ENCODE measurements around the gene NEUROD4. TPM values are rescaled to one million over a fixed set of nuclear protein-coding genes. Genes with fewer than 3 reads are reported as not detected.

The NEUROD4 gene
- total RNA-seq, 4 donors from 2014 or later, result not detected

- no peak overlapping the region for H3K27ac ChIP-seq
- H3K9me3 ChIP-seq, result peaks cover 0 to 14% (median 0%) of the 10 kb centered on the region in 4 donors
- H3K27me3 ChIP-seq, result peaks cover 0 to 4% of the 10 kb centered on the region in 2 donors
- H3K36me3 ChIP-seq, result no peaks in the 10 kb centered on the region
- TF ChIP-seq CTCF (IDR thresholded peaks at IDR 0.05), result no peak
- no peak for TF ChIP-seq POLR2A (IDR thresholded peaks at IDR 0.05)
- no peak for TF ChIP-seq EP300 (IDR thresholded peaks at IDR 0.05)
- H3K4me1 ChIP-seq, result no peaks in the 10 kb centered on the region
- H3K4me3 ChIP-seq, result no peak overlapping the region
- DNase-seq (ENCODE audit: low spot score in 2 of 2), result no peak
- WGBS, 2 donors, result 17 to 24% methylated on average over 6 of the region's 6 CpGs
These were observed 10.7 kb upstream of the NEUROD4 start for GRCh38 chr12:55008944-55009585.

- WGBS, 2 donors, result 7 to 13% methylated on average over 3 of the region's 3 CpGs
- H3K4me3 ChIP-seq, result no peak overlapping the region
- H3K4me1 ChIP-seq, result no peaks in the 10 kb centered on the region
- TF ChIP-seq EP300 (IDR thresholded peaks at IDR 0.05) (no peak), POLR2A (IDR thresholded peaks at IDR 0.05) (no peak), CTCF (IDR thresholded peaks at IDR 0.05) (no peak)
- no peak for DNase-seq (ENCODE audit: low spot score in 2 of 2)
- H3K27ac ChIP-seq, result no peak overlapping the region
- H3K36me3 ChIP-seq, result no peaks in the 10 kb centered on the region
- peaks cover 0 to 24% of the 10 kb centered on the region in 2 donors for H3K27me3 ChIP-seq
- H3K9me3 ChIP-seq, result peaks cover 0 to 8% (median 0%) of the 10 kb centered on the region in 4 donors
These were observed 2.3 kb upstream of the NEUROD4 start for GRCh38 chr12:55017416-55017925.

- H3K27ac ChIP-seq, result no peak overlapping the region
- no peak for TF ChIP-seq EP300 (IDR thresholded peaks at IDR 0.05)
- TF ChIP-seq CTCF (IDR thresholded peaks at IDR 0.05), result no peak
- TF ChIP-seq POLR2A (IDR thresholded peaks at IDR 0.05), result no peak
- peaks cover 0 to 4% of the 10 kb centered on the region in 2 donors for H3K27me3 ChIP-seq
- no peaks in the 10 kb centered on the region for H3K9me3 ChIP-seq
- H3K4me3 ChIP-seq, result no peak overlapping the region
- DNase-seq (ENCODE audit: low spot score in 2 of 2), result no peak
- WGBS, 2 donors, result 72 to 81% methylated on average over 2 of the region's 2 CpGs
- H3K36me3 ChIP-seq, result no peaks in the 10 kb centered on the region
- no peaks in the 10 kb centered on the region for H3K4me1 ChIP-seq
These were observed 4.8 kb downstream of the NEUROD4 start for GRCh38 chr12:55024575-55024974.

GRCh38 chr12:55025508-55025907 lies 5.7 kb downstream of the NEUROD4 start:
- Histone ChIP-seq H3K36me3 (no peaks in the 10 kb centered on the region), H3K4me3 (no peak overlapping the region), H3K27me3 (peaks cover 0 to 2% of the 10 kb centered on the region in 2 donors), H3K4me1 (no peaks in the 10 kb centered on the region), H3K9me3 (no peaks in the 10 kb centered on the region), H3K27ac (no peak overlapping the region)
- 77 to 78% methylated on average over 2 of the region's 2 CpGs for WGBS, 2 donors
- TF ChIP-seq POLR2A (IDR thresholded peaks at IDR 0.05) (no peak), EP300 (IDR thresholded peaks at IDR 0.05) (no peak), CTCF (IDR thresholded peaks at IDR 0.05) (no peak)
- DNase-seq (ENCODE audit: low spot score in 2 of 2), result no peak

- WGBS, 2 donors, result 53 to 60% methylated on average over 6 of the region's 6 CpGs
- H3K4me3 ChIP-seq, result no peak overlapping the region
- TF ChIP-seq CTCF (IDR thresholded peaks at IDR 0.05), result no peak
- TF ChIP-seq EP300 (IDR thresholded peaks at IDR 0.05), result no peak
- TF ChIP-seq POLR2A (IDR thresholded peaks at IDR 0.05), result no peak
These were observed 14.4 kb downstream of the NEUROD4 start for GRCh38 chr12:55034218-55034617.

More at GRCh38 chr12:55034218-55034617, 14.4 kb downstream of the NEUROD4 start:
- H3K27ac ChIP-seq, result no peak overlapping the region
- no peaks in the 10 kb centered on the region for H3K36me3 ChIP-seq
- no peak for DNase-seq (ENCODE audit: low spot score in 2 of 2)
- H3K9me3 ChIP-seq, result no peaks in the 10 kb centered on the region
- H3K27me3 ChIP-seq, result peaks cover 0 to 8% of the 10 kb centered on the region in 2 donors
- no peaks in the 10 kb centered on the region for H3K4me1 ChIP-seq

Data from tibial nerve (tissue), 4 donors.